Endothelial cell of umbilical vein (primary cell): ENCODE measurements around the gene CFAP210. TPM values are rescaled to one million over a fixed set of nuclear protein-coding genes. Genes with fewer than 3 reads are reported as not detected.
A peak's percentile ranks its signal among the peaks of the same experiment; 100 is the strongest.

ENCODE experiments used
- BruUV-seq: library from RNA; stranded (reverse); fragments of 400-500 nt; replicated peaks from 2 replicates; lab custom pipeline; 2021; lab: Mats Ljungman, UMichigan
- CTCF ChIA-PET: fragments of 300-600, 350-600 bp; sonication (Branson Sonifier 250); formaldehyde crosslinking; loops from one replicate; lab custom pipeline; 2021; ENCODE audit warnings: antibody characterized with exemption, inconsistent platforms; lab: Charles Lee
- POLR2A ChIA-PET: fragments of 300-600, 350-600 bp; sonication (Branson Sonifier 250); formaldehyde crosslinking; loops from one replicate; lab custom pipeline; 2021; ENCODE audit warnings: antibody characterized with exemption, inconsistent platforms; lab: Charles Lee
- DNase-seq: peaks from one replicate; pipeline ENCODE4 v3.0.0-alpha.2; 2011; ENCODE audit warnings: low read depth, low spot score
- FAIRE-seq: peaks from 2 replicates; lab custom pipeline; 2011; peaks lifted over from hg19 to GRCh38; lab: Jason Lieb, UNC
- H2AFZ ChIP-seq: 2 replicates; pipeline ENCODE4 v1.6.0; 2012; ENCODE audit warnings: low read depth, low read length, control low read depth, inconsistent platforms
- H3K27ac ChIP-seq: 2 replicates; pipeline ENCODE4 v1.5.1; 2011; ENCODE audit warnings: low read depth, mild to moderate bottlenecking, control low read depth, low read length, moderate library complexity; ENCODE audit not compliant: insufficient read depth
- H3K27me3 ChIP-seq, 2 experiments: 2 replicates each; pipeline versions ENCODE4 v1.6.0 to v1.6.1; 2011; ENCODE audit warnings: low read length in 2 of 2, mixed read lengths in 1 of 2; ENCODE audit not compliant: control insufficient read depth in 2 of 2, insufficient read depth in 2 of 2
- H3K36me3 ChIP-seq, 2 experiments: 2 replicates in 1 of 2; 3 replicates in 1 of 2; pipeline ENCODE4 v1.5.1; 2011; ENCODE audit warnings: low read length in 2 of 2, mild to moderate bottlenecking in 1 of 2, moderate library complexity in 1 of 2; ENCODE audit not compliant: control insufficient read depth in 2 of 2, insufficient read depth in 2 of 2; ENCODE audit errors: extremely low read depth in 1 of 2
- H3K4me1 ChIP-seq: 3 replicates; pipeline ENCODE4 v1.5.1; 2011; ENCODE audit warnings: mild to moderate bottlenecking, low read length; ENCODE audit not compliant: control insufficient read depth, insufficient read depth; ENCODE audit errors: extremely low read depth
- H3K4me2 ChIP-seq: 2 replicates; pipeline ENCODE4 v1.6.1; 2011; ENCODE audit warnings: low read length, control low read depth, mixed read lengths; ENCODE audit not compliant: insufficient read depth
- H3K4me3 ChIP-seq, 3 experiments: fragments of 200-600 bp in 1 of 3; sonication (generic), shearing (Covaris generic) in 1 of 3; replicated peaks in 1 of 3; 2 replicates each; pipeline ENCODE4 v1.5.1; 2011 to 2016; ENCODE audit warnings: control low read depth in 3 of 3, low read length in 3 of 3, mild to moderate bottlenecking in 2 of 3, inconsistent platforms in 1 of 3, low read depth in 1 of 3, moderate library complexity in 1 of 3; ENCODE audit not compliant: insufficient read depth in 1 of 3
- H3K79me2 ChIP-seq: 2 replicates; pipeline ENCODE4 v1.6.0; 2012; ENCODE audit warnings: low read length, inconsistent platforms; ENCODE audit not compliant: control insufficient read depth, insufficient read depth
- H3K9ac ChIP-seq: replicated peaks from 2 replicates; pipeline ENCODE3; 2011; ENCODE audit warnings: low read length, control low read depth; ENCODE audit not compliant: insufficient read depth; ENCODE audit errors: extremely low read depth
- H3K9me1 ChIP-seq: replicated peaks from 3 replicates; pipeline ENCODE4 v1.6.0; 2011; ENCODE audit warnings: mild to moderate bottlenecking, low read length; ENCODE audit not compliant: control insufficient read depth, insufficient read depth; ENCODE audit errors: extremely low read depth
- H3K9me3 ChIP-seq: replicated peaks from 2 replicates; pipeline ENCODE4 v1.5.1; 2012; ENCODE audit warnings: low read length, inconsistent platforms; ENCODE audit not compliant: control insufficient read depth, insufficient read depth
- H4K20me1 ChIP-seq: replicated peaks from 2 replicates; pipeline ENCODE3; 2011; ENCODE audit warnings: mild to moderate bottlenecking, low read length; ENCODE audit not compliant: control insufficient read depth, insufficient read depth; ENCODE audit errors: extremely low read depth
- EZH2 ChIP-seq: IDR thresholded peaks from 2 replicates; pipeline ENCODE4 v1.6.1; 2012; ENCODE audit warnings: borderline replicate concordance, low read depth, mild to moderate bottlenecking, moderate library complexity, low read length, inconsistent platforms; ENCODE audit not compliant: severe bottlenecking
- FOS ChIP-seq: IDR thresholded peaks from 2 replicates; pipeline ENCODE4 v1.6.1; 2011; ENCODE audit warnings: mild to moderate bottlenecking, low read length, moderate library complexity, borderline replicate concordance; ENCODE audit not compliant: insufficient read depth
- GATA2 ChIP-seq: IDR thresholded peaks from 2 replicates; pipeline ENCODE4 v1.7.0; 2011; ENCODE audit warnings: low read depth, mild to moderate bottlenecking, moderate library complexity, mixed read lengths, low read length; ENCODE audit not compliant: insufficient read length, insufficient read depth
- JUN ChIP-seq: IDR thresholded peaks from 2 replicates; pipeline ENCODE4 v1.6.1; 2011; ENCODE audit warnings: borderline replicate concordance, low read depth; ENCODE audit not compliant: insufficient read length, insufficient read depth
- MYC ChIP-seq: IDR thresholded peaks from one replicate; pipeline ENCODE4 v1.6.1; 2011; ENCODE audit warnings: mild to moderate bottlenecking, low read depth, low read length
- POLR2A ChIP-seq: IDR thresholded peaks from 2 replicates; pipeline ENCODE4 v1.6.1; 2012; ENCODE audit warnings: low read depth, mild to moderate bottlenecking, control low read depth, low read length
- POLR2AphosphoS5 ChIP-seq: IDR thresholded peaks from 2 replicates; pipeline ENCODE4 v1.6.1; 2012; ENCODE audit warnings: low read depth, mild to moderate bottlenecking, control low read depth, low read length, moderate library complexity; ENCODE audit not compliant: insufficient read depth
- dilution Hi-C: fragments of 300-500 bp; cut with MboI; formaldehyde crosslinking; loops from one replicate; pipeline ENCODE4 v1.15.0; 2019; ENCODE audit warnings: low sequenced_read_pairs; ENCODE audit not compliant: extremely low pct_ligation_motif_present
- intact Hi-C: fragments of 100-400 bp; cut with micrococcal nuclease; formaldehyde crosslinking; loops from one replicate; pipeline ENCODE4 v1.10.0; 2022
- polyA plus RNA-seq, 4 experiments: library from polyadenylated mRNA; depleted of rRNA in 3 of 4; stranded (reverse) in 3 of 4; unstranded in 1 of 4; fragments of >200 nt; gene quantifications; 2 replicates each; pipeline versions ENCODE4 v1.2.1 to v1.2.3, GENCODE V29; 2011 to 2012; ENCODE audit warnings: missing spikeins in 1 of 4
- total RNA-seq: library from RNA; stranded (reverse); gene quantifications from 2 replicates; pipeline ENCODE4 v1.2.3, GENCODE V29; 2021
- TF ChIP-seq, protein P1 (sequence below), 2 donors: IDR thresholded peaks; 1 replicate in 1 of 2; 2 replicates in 1 of 2; pipeline ENCODE4 v1.5.1; 2011; ENCODE audit warnings: low read length in 2 of 2, mild to moderate bottlenecking in 2 of 2, moderate library complexity in 2 of 2, control low read depth in 1 of 2, inconsistent platforms in 1 of 2, low read depth in 1 of 2; ENCODE audit not compliant: insufficient read depth in 1 of 2; ENCODE audit errors: extremely low read depth in 1 of 2
- TF ChIP-seq, protein P2 (sequence below): IDR thresholded peaks from 2 replicates; pipeline ENCODE4 v1.6.1; 2011; ENCODE audit not compliant: insufficient read depth, insufficient read length

The CFAP210 gene
- total and polyA plus RNA-seq, 2 donors (not counting 3 experiments of a cell fraction or from before 2014, with no cell fraction given): not detected

DNA sequence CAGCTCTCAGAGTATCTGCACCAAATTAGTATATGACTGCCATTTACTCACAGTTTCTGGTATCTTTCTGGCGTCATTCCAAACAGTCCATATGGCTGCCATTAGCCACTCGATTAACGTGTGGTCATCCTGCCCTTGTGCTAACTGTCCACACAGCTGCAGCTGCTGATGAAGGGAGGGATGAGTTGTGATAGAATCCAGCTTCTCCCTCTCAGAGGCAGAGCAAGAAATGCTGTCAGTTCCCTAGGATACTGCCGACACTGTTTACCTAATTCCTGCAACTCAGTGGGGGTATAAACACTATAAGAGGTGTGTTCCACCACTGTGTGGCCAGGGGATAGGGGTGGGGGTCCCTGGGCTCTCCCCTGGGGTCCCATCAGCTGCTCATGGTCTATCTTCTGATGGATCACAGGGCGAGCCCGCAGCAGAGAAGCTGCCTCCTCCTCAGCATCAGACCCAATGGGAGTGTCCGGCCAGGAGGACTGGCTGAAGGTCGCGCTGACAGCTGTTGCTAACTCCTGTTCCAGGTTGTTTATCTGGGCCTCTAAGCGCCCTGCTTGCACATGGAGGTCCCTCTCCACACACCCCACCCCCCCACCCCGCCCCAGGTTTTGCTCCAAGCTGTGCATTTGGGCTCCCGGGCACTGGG is 22.2 kb upstream of the CFAP210 start:
- Histone ChIP-seq H3K27ac (no peak overlapping the region), H3K9me1 (no peaks in the 10 kb centered on the region), H3K4me2 (no peak overlapping the region), H3K9ac (no peak overlapping the region), H2AFZ (no peak overlapping the region), H4K20me1 (no peaks in the 10 kb centered on the region), H3K36me3 (no peaks in the 10 kb centered on the region), H3K79me2 (no peaks in the 10 kb centered on the region), H3K4me1 (peaks cover 22% of the 10 kb centered on the region), H3K4me3 (no peak overlapping the region), H3K9me3 (no peaks in the 10 kb centered on the region), H3K27me3 (no peaks in the 10 kb centered on the region)
- BruUV-seq: no TSS peak
- TF ChIP-seq JUN (no peak), POLR2A (no peak), POLR2AphosphoS5 (no peak), MYC (no peak), EZH2 (no peak), GATA2 (no peak), FOS (no peak)
- TF ChIP-seq, protein P1, sequence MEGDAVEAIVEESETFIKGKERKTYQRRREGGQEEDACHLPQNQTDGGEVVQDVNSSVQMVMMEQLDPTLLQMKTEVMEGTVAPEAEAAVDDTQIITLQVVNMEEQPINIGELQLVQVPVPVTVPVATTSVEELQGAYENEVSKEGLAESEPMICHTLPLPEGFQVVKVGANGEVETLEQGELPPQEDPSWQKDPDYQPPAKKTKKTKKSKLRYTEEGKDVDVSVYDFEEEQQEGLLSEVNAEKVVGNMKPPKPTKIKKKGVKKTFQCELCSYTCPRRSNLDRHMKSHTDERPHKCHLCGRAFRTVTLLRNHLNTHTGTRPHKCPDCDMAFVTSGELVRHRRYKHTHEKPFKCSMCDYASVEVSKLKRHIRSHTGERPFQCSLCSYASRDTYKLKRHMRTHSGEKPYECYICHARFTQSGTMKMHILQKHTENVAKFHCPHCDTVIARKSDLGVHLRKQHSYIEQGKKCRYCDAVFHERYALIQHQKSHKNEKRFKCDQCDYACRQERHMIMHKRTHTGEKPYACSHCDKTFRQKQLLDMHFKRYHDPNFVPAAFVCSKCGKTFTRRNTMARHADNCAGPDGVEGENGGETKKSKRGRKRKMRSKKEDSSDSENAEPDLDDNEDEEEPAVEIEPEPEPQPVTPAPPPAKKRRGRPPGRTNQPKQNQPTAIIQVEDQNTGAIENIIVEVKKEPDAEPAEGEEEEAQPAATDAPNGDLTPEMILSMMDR (IDR thresholded peaks at IDR 0.05; ENCODE audit: extremely low read depth in 1 of 2, insufficient read depth in 1 of 2, low read depth in 1 of 2, low read length in 2 of 2): no peak
- TF ChIP-seq, protein P2, sequence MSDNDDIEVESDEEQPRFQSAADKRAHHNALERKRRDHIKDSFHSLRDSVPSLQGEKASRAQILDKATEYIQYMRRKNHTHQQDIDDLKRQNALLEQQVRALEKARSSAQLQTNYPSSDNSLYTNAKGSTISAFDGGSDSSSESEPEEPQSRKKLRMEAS: no peak
- FAIRE-seq (no peak), DNase-seq (peak; percentile 26)
- ChIA-PET POLR2A (no interaction called here), CTCF (interaction anchor here (0.9 kb wide), 1 partner anchor 209 kb away, joined by 3 read pairs; no protein-coding TSS in a partner anchor)
- dilution Hi-C loops (no loop called here), intact Hi-C loops (loop anchor here (2.0 kb wide), 2 partner anchors 16 to 22 kb away; partner anchors contain the start of genes CFAP210, KLHL23 and PHOSPHO2)
